GM12865 (cell line): ENCODE data around the gene HOXD12.

Experiments
- DNase-seq: peaks from one replicate; pipeline ENCODE4 v3.0.0; 2010; ENCODE audit warnings: low read depth
- H3K4me3 ChIP-seq: 2 replicates; pipeline ENCODE4 v1.5.1; 2011; ENCODE audit warnings: mild to moderate bottlenecking, low read depth, low read length, control low read depth
- TF ChIP-seq, protein P1 (sequence below): IDR thresholded peaks from 2 replicates; pipeline ENCODE4 v1.5.1; 2011; ENCODE audit warnings: low read length, control low read depth, low read depth, inconsistent platforms; ENCODE audit not compliant: insufficient read depth; ENCODE audit errors: missing control alignments

HOXD12 gene

DNA sequence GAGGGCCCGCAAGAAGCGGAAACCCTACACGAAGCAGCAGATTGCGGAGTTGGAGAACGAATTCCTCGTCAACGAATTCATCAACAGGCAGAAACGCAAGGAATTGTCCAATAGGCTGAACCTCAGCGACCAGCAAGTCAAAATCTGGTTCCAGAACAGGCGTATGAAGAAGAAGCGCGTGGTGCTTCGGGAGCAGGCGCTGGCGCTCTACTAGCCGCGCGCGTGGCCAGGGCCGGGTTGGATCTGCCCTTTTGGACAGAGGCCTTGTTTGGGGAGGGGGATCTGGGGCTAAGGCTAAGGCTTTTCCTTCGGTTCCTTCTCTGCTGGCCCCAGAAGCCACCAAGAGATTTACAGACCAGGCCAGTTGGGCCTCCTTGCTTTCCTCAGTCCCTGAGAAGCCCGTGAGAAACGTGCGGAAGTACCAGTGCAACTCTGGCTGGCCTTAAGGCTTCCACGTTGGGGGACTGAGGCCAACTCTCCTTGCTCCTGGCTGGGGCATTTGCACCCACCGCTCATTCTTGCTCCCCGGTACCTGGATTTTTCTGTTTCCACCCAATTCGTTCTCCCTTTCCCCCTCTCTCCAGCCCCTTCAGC, 1.0 kb downstream of the HOXD12 start:
- TF ChIP-seq, protein P1, sequence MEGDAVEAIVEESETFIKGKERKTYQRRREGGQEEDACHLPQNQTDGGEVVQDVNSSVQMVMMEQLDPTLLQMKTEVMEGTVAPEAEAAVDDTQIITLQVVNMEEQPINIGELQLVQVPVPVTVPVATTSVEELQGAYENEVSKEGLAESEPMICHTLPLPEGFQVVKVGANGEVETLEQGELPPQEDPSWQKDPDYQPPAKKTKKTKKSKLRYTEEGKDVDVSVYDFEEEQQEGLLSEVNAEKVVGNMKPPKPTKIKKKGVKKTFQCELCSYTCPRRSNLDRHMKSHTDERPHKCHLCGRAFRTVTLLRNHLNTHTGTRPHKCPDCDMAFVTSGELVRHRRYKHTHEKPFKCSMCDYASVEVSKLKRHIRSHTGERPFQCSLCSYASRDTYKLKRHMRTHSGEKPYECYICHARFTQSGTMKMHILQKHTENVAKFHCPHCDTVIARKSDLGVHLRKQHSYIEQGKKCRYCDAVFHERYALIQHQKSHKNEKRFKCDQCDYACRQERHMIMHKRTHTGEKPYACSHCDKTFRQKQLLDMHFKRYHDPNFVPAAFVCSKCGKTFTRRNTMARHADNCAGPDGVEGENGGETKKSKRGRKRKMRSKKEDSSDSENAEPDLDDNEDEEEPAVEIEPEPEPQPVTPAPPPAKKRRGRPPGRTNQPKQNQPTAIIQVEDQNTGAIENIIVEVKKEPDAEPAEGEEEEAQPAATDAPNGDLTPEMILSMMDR: no peak
- no peak overlapping the region for H3K4me3 ChIP-seq
- DNase-seq: no peak

DNA sequence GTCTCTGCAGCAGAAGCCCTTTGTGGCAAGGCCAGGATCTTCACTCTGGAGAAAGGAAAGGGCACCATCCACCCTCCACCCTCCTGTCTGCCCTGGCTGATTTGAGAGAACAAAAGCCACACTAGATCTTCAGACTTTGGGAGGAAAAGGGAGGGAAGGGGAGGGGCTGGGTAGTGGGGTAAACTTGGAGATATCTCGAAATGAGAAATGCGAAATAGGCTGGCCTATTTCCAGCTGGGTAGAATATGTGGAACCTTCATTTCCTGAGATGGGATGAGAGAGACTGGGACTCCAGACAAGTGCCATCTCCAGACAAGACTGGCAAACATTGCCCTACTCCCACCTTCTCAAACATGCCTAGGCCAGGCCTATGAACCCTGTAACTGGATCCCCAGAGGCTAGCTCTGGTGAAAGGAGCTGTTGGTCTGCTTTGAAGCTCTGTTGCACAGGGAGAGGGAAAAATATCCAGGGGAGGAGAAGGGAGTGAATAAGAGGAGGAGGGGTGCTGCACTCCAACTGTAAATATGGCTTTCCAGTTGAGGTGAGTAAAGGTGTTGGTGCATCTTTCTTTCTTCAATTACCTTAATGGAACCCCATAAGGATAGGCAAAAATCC, 1.7 kb downstream of the HOXD12 start:
- DNase-seq: no peak
- no peak overlapping the region for H3K4me3 ChIP-seq
- TF ChIP-seq, protein P1: no peak

DNA sequence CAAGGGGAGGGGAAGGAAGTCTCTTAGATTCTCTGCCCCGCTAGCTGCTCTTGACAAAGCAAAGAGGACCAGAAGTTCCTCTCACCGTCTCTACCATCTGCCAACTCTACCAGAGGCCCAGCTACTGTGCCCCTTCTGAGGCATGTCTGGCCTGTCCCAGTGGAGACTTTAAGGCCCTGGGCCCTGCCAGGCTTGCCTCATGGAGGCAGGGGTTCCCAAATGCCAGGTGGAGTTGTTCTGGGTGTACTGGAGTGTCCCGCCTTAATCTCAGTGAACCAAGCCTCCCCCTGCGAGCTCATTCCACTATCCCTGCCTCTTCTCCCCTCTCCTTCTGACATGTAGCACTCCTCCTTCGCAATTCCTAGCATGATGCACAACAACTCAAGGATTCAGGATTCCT, 2.2 kb downstream of the HOXD12 start:
- no peak for DNase-seq
- H3K4me3 ChIP-seq: no peak overlapping the region

DNA sequence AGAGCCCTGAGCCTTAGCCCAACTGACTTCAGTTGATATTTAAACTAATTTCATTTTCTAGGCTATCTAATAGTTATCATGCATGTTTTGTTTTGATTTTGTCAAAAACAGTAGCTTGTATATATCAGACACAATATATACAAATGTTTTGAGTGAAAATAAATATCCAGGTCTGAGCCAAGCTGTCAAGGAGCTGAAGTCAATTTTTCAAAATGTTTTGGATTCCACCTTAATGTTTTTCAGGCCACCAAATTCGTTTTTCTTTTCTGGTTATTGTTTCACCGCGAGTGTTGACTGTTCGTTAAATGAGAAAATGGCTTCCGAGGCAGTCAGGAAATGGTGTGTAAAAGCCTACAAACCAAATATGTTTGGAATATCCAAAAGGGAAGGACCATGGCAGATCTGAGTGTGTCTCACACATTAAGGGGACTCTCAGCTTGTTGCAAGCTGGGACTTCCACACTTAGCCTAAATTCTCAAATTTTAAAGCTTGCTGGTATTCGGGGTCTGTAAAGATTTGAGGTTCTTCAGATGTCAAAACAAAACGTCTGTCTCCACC, 2.8 kb downstream of the HOXD12 start:
- DNase-seq: no peak
- TF ChIP-seq, protein P1: no peak
- no peak overlapping the region for H3K4me3 ChIP-seq

More for the DNA sequence above, 2.2 kb downstream of the HOXD12 start:
- TF ChIP-seq, protein P1: no peak

DNA sequence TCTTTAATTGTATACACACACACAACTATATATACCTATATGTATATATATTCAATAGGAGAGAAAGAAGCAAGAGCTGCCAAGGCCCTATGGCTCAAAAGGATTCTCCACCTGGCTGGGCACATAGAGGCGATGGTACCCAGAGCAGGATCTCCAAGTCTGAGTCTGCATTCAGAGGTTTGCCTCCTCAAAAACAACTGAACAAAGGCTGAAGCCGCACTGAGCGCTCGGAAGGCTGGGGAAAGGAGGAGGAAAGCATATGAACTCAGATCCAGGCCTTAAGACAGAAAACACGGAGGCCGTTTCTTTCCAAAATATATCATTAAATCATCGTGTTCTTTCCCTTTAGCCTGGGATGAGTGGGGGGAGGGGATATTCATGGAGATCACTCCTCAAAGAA, 3.6 kb downstream of the HOXD12 start:
- TF ChIP-seq, protein P1: no peak
- DNase-seq: no peak
- no peak overlapping the region for H3K4me3 ChIP-seq

DNA sequence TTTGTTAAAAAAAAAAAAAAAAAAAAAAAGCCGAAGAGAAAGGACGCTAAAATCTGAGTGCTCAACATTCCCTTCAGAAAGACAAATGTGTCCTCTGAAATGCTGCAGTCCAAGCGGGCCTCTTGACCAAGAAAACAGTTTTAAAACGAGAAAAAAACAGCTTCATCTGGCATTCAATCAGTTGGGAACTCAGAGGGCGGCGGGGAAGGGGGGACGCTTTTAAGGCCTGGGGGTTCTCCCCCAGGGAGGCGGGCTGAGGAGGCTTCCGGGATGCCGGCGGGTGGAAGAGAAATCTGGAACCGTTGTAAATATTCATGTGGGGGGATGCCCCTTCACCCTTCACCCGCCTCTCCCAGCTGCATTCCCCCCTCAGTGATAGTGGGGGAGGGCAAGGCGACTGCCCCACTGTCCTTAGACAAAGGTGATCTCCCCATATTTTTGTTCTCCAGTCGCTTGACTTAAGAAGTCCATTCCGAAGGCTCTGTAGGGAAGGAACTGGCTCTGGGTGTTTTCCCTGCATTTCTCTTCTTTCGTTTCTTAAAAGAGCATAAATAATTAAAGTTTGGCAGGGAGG, 4.2 kb downstream of the HOXD12 start:
- H3K4me3 ChIP-seq: no peak overlapping the region
- TF ChIP-seq, protein P1: no peak
- DNase-seq: no peak
